GM12878 (cell line): ENCODE measurements around the gene ARHGEF1. TPM values are rescaled to one million over a fixed set of nuclear protein-coding genes. Genes with fewer than 3 reads are reported as not detected.

Experiments used
- ATAC-seq: fragments of 200-7000 bp; cut with Tn5 transposase; 3 replicates; pipeline ENCODE4 v1.9.1; 2020; ENCODE audit warnings: mild to moderate bottlenecking, moderate library complexity
- BruUV-seq: library from RNA; stranded (reverse); fragments of 400-500 nt; replicated peaks from 2 replicates; lab custom pipeline; 2021; lab: Mats Ljungman, UMichigan
- CTCF ChIA-PET: fragments of 300-600 bp; sonication (Branson Sonifier 250); formaldehyde crosslinking; extraction: SDS; loops from one replicate; lab custom pipeline; 2021; ENCODE audit warnings: inconsistent platforms; lab: Yijun Ruan, JAX
- POLR2A ChIA-PET: fragments of 350-600 bp; formaldehyde crosslinking; extraction: SDS; loops from one replicate; lab custom pipeline; 2021; ENCODE audit warnings: inconsistent platforms; lab: Charles Lee
- RAD21 ChIA-PET: fragments of 300-600 bp; sonication (Branson Sonifier 250); formaldehyde crosslinking; loops from one replicate; lab custom pipeline; 2023; ENCODE audit warnings: antibody characterized with exemption; ENCODE audit not compliant: unreplicated experiment; lab: Charles Lee
- SMC1A ChIA-PET: fragments of 300-600 bp; sonication (Branson Sonifier 250); formaldehyde crosslinking; loops from one replicate; lab custom pipeline; 2023; ENCODE audit not compliant: unreplicated experiment, uncharacterized antibody; lab: Charles Lee
- DNase-seq: peaks from one replicate; pipeline ENCODE4 v3.0.0-alpha.2; 2011; ENCODE audit warnings: low read depth, low spot score
- FAIRE-seq: peaks from 3 replicates; lab custom pipeline; 2011; peaks lifted over from hg19 to GRCh38; lab: Jason Lieb, UNC
- H2AFZ ChIP-seq: 2 replicates; pipeline ENCODE4 v1.6.0; 2011; ENCODE audit warnings: low read depth, low read length, control low read depth; ENCODE audit not compliant: control insufficient read depth
- H3K27ac ChIP-seq: 2 replicates; pipeline ENCODE4 v1.5.1; 2011; ENCODE audit warnings: control low read depth; ENCODE audit not compliant: control insufficient read depth, insufficient read depth
- H3K27me3 ChIP-seq, 2 experiments: replicated peaks in 1 of 2; 2 replicates each; pipeline versions ENCODE4 v1.6.0 to v1.6.1; 2011; ENCODE audit warnings: low read length in 1 of 2; ENCODE audit not compliant: control insufficient read depth in 2 of 2, insufficient read depth in 2 of 2
- H3K36me3 ChIP-seq, 2 experiments: 2 replicates each; pipeline ENCODE4 v1.5.1; 2011; ENCODE audit warnings: low read length in 1 of 2; ENCODE audit not compliant: control insufficient read depth in 2 of 2, insufficient read depth in 2 of 2
- H3K4me1 ChIP-seq: 2 replicates; pipeline ENCODE4 v1.6.1; 2011; ENCODE audit warnings: mild to moderate bottlenecking, low read length, moderate library complexity, mixed read lengths; ENCODE audit not compliant: control insufficient read depth, insufficient read depth
- H3K4me2 ChIP-seq: 2 replicates; pipeline ENCODE4 v1.6.0; 2011; ENCODE audit warnings: control low read depth; ENCODE audit not compliant: control insufficient read depth, insufficient read depth
- H3K4me3 ChIP-seq: fragments of 200-600 bp; sonication (generic); 2 replicates; pipeline ENCODE4 v1.5.1; 2016
- H3K79me2 ChIP-seq: 2 replicates; pipeline ENCODE4 v1.6.0; 2011; ENCODE audit warnings: low read length; ENCODE audit not compliant: control insufficient read depth, insufficient read depth
- H3K9ac ChIP-seq: 2 replicates; pipeline ENCODE4 v1.8.0; 2011; ENCODE audit warnings: low read length, control low read depth, mixed read lengths; ENCODE audit not compliant: control insufficient read depth, insufficient read depth
- H3K9me3 ChIP-seq: replicated peaks from 3 replicates; pipeline ENCODE4 v1.5.1; 2011; ENCODE audit warnings: mild to moderate bottlenecking, low read length; ENCODE audit not compliant: control insufficient read depth, insufficient read depth
- H4K20me1 ChIP-seq: 2 replicates; pipeline ENCODE4 v1.6.0; 2011; ENCODE audit not compliant: control insufficient read depth, insufficient read depth
- CREB1 ChIP-seq: IDR thresholded peaks from 2 replicates; pipeline ENCODE4 v1.6.1; 2012; ENCODE audit warnings: low read depth, mild to moderate bottlenecking, inconsistent platforms
- CREM ChIP-seq: IDR thresholded peaks from 2 replicates; pipeline ENCODE4 v1.6.1; 2014; ENCODE audit warnings: antibody characterized with exemption, low read depth
- EGR1 ChIP-seq, 2 experiments: IDR thresholded peaks; 1 replicate in 1 of 2; 2 replicates in 1 of 2; pipeline ENCODE4 v1.6.1; 2011 to 2012; ENCODE audit warnings: low read depth in 2 of 2, low read length in 2 of 2, borderline replicate concordance in 1 of 2, mild to moderate bottlenecking in 1 of 2, moderate library complexity in 1 of 2
- GATAD2B ChIP-seq: fragments of 450-650 bp; conservative IDR thresholded peaks from 2 replicates; pipeline ENCODE4 v1.6.1; 2017; ENCODE audit warnings: low read depth, mild to moderate bottlenecking, moderate library complexity
- HDGF ChIP-seq: fragments of 450-650 bp; IDR thresholded peaks from 2 replicates; pipeline ENCODE4 v1.6.1; 2016; ENCODE audit warnings: antibody characterized with exemption
- IKZF2 ChIP-seq, 2 experiments: fragments of 450-650 bp; IDR thresholded peaks; 2 replicates each; pipeline ENCODE4 v1.6.1; 2017; ENCODE audit warnings: mild to moderate bottlenecking in 2 of 2, moderate library complexity in 2 of 2
- KLF5 ChIP-seq: fragments of 450-650 bp; IDR thresholded peaks from 2 replicates; pipeline ENCODE4 v1.6.1; 2014; ENCODE audit warnings: mild to moderate bottlenecking; ENCODE audit not compliant: partially characterized antibody
- MYB ChIP-seq: fragments of 150-350 bp; IDR thresholded peaks from 2 replicates; pipeline ENCODE4 v1.6.1; 2014; ENCODE audit warnings: mild to moderate bottlenecking, low read depth, low read length, borderline replicate concordance
- NBN ChIP-seq: fragments of 450-650 bp; IDR thresholded peaks from 2 replicates; pipeline ENCODE4 v1.6.1; 2016
- NFYB ChIP-seq: IDR thresholded peaks from 2 replicates; pipeline ENCODE4 v1.6.1; 2011; ENCODE audit warnings: low read depth, mild to moderate bottlenecking, low read length, improper control_type of control experiment, moderate library complexity; ENCODE audit not compliant: insufficient read depth
- NRF1 ChIP-seq: conservative IDR thresholded peaks from 2 replicates; pipeline ENCODE4 v1.6.1; 2011; ENCODE audit warnings: mild to moderate bottlenecking, low read depth, low read length, improper control_type of control experiment
- POLR2A ChIP-seq: IDR thresholded peaks from 2 replicates; pipeline ENCODE4 v1.6.1; 2011; ENCODE audit warnings: low read depth, mild to moderate bottlenecking, low read length
- SMAD5 ChIP-seq: IDR thresholded peaks from 2 replicates; pipeline ENCODE4 v1.6.1; 2016; ENCODE audit warnings: antibody characterized with exemption, low read depth
- TCF12 ChIP-seq: IDR thresholded peaks from 2 replicates; pipeline ENCODE4 v1.6.1; 2011; ENCODE audit warnings: low read depth, mild to moderate bottlenecking, low read length
- WGBS: methylation state at CpG from one replicate; pipeline ENCODE4 v1.1.6; 2016; ENCODE audit warnings: low lambda C conversion rate; ENCODE audit not compliant: insufficient replicate concordance, insufficient coverage; ENCODE audit errors: missing lambda C conversion rate; 5-methylcytosine and 5-hydroxymethylcytosine counted together
- in situ Hi-C: fragments of 300-500 bp; cut with MboI; formaldehyde crosslinking; loops from 9 replicates; pipeline ENCODE4 v1.14.3; 2018; ENCODE audit warnings: mixed read lengths
- intact Hi-C: fragments of 100-400 bp; cut with micrococcal nuclease; formaldehyde crosslinking; loops from one replicate; pipeline ENCODE4 v1.14.2; 2022; ENCODE audit not compliant: unreplicated experiment
- polyA plus RNA-seq, 11 experiments: library from polyadenylated mRNA; depleted of rRNA in 4 of 11; unstranded in 6 of 11; stranded (reverse) in 5 of 11; fragments of >200 nt; fragmentation: Nextera tagmentation in 4 of 11; fragmentation: Illumina TruSeq in 1 of 11; extraction: Ambion mirVana in 4 of 11; extraction: Trizol in 1 of 11; gene quantifications; 1 replicate in 1 of 11; 2 replicates in 10 of 11; pipeline versions ENCODE4 v1.2.1 to v1.2.3, GENCODE V29; 2011 to 2016; ENCODE audit warnings: inconsistent platforms in 2 of 11, missing spikeins in 2 of 11, low read depth in 1 of 11
- total RNA-seq, 4 experiments: library from RNA; depleted of rRNA in 3 of 4; stranded (reverse); fragments of >200 nt in 3 of 4; fragmentation: Illumina TruSeq in 1 of 4; extraction: Trizol in 1 of 4; gene quantifications; 2 replicates each; pipeline versions ENCODE4 v1.2.1 to v1.2.3, GENCODE V29; 2013 to 2021
- TF ChIP-seq, protein P1 (sequence below): fragments of 450-650 bp; IDR thresholded peaks from 2 replicates; pipeline ENCODE4 v1.6.1; 2017; ENCODE audit warnings: low read depth, mild to moderate bottlenecking, moderate library complexity

The ARHGEF1 gene
- total and polyA plus RNA-seq, 10 of the 15 experiments (the other 5 are each of a cell fraction or from before 2014, with no cell fraction given), result 1.2 to 207 (median 53.9) TPM

DNA sequence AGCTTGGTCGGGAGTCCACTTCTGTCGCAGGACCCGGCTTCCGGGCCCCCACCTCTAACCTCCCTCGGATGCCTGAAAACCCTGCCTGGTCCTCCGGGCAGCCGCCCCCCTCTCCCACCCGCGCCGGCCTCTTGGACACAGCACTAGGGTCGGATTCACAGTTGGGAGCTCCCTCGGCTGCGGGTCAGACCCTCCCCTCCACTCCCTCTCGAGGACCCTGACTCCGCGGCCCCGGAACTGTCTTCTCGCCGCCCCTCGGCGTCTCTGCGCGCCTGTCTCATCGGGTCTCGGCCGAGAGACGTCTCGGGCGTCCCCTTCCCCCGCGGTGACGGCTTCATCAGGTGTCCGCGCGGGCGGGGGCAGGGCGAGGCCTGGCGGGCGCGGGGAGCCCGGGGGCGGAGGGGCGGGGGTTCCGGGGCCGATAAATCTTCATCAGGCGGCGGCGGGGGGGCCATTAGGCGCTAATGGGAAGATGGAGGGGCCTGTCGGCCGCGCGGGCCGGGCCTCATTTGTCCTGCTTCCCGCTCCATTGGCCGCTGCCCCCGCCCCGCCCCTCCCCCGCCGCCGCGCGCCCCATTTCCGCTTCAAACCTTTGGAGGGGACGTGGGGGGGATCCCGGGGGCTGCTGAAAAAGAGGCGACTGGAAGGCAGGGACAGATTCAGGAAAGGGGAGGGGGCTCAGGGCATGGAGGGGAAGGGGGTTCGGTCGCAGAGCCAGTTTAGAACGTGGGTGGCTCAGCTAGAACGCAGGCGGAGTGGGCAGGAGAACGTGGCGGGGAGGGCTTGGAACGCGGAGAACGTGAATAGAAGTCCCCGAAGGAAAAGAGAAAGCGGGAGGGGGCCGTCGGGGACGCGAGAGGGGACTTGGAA lies 57.1 kb downstream of the ARHGEF1 start:
- ATAC-seq (peak; percentile 60), DNase-seq (no peak), FAIRE-seq (no peak)
- in situ Hi-C loops (loop anchor here (25.0 kb wide), 1 partner anchor 1822 kb away; the partner anchor contains the start of gene SMG9), intact Hi-C loops (no loop called here)
- WGBS, result 2% methylated on average over 56 of the region's 83 CpGs
- no peaks in the 10 kb centered on the region for H4K20me1 ChIP-seq
- no peaks in the 10 kb centered on the region; a peak in 2 of 4 replicates for H3K27me3 ChIP-seq
- ChIA-PET CTCF (interaction anchor here (0.8 to 10.0 kb wide), 3 partner anchors 54 to 80 kb away, joined by 3 to 98 read pairs (median 4); partner anchors contain the start of gene RPS19), SMC1A (no interaction called here), POLR2A (interaction anchor here (0.7 to 1.3 kb wide), 2 partner anchors 10 to 66 kb away, joined by 3 read pairs; no protein-coding TSS in a partner anchor), RAD21 (interaction anchor here (0.8 kb wide), 1 partner anchor 81 kb away, joined by 3 read pairs; the partner anchor contains the start of gene RPS19)
- H3K9me3 ChIP-seq, result no peaks in the 10 kb centered on the region; the same call in 2 of the 3 replicates
- TF ChIP-seq SMAD5, result 0 out of 2 replicates have a peak, but pooled peaks have one; percentile 28
- peak; percentile 52 for TF ChIP-seq GATAD2B
- TF ChIP-seq NFYB, result no peak
- TF ChIP-seq MYB, result no peak
- TF ChIP-seq EGR1 (IDR thresholded peaks at IDR 0.05; ENCODE audit: borderline replicate concordance in 1 of 2, low read depth in 2 of 2, low read length in 2 of 2), result peak in 1 of 2 experiments; percentile 84; a peak in 1 of 3 replicates
- 0 out of 2 replicates have a peak, but pooled peaks have one; percentile 7 for TF ChIP-seq CREM
- TF ChIP-seq POLR2A, result peak; percentile 78
- TF ChIP-seq IKZF2 (IDR thresholded peaks at IDR 0.05), result peak in 1 of 2 experiments; percentile 17; a peak in 3 of 4 replicates
- TF ChIP-seq KLF5, result no peak
- TF ChIP-seq TCF12, result 0 out of 2 replicates have a peak, but pooled peaks have one; percentile 6
- TF ChIP-seq HDGF, result peak; percentile 80
- TF ChIP-seq NBN, result peak; percentile 44
- 0 out of 2 replicates have a peak, but pooled peaks have one; percentile 32 for TF ChIP-seq CREB1
- TF ChIP-seq NRF1, result no peak
- TF ChIP-seq, protein P1, sequence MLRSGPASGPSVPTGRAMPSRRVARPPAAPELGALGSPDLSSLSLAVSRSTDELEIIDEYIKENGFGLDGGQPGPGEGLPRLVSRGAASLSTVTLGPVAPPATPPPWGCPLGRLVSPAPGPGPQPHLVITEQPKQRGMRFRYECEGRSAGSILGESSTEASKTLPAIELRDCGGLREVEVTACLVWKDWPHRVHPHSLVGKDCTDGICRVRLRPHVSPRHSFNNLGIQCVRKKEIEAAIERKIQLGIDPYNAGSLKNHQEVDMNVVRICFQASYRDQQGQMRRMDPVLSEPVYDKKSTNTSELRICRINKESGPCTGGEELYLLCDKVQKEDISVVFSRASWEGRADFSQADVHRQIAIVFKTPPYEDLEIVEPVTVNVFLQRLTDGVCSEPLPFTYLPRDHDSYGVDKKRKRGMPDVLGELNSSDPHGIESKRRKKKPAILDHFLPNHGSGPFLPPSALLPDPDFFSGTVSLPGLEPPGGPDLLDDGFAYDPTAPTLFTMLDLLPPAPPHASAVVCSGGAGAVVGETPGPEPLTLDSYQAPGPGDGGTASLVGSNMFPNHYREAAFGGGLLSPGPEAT, result peak; percentile 39; the same call in 1 of the 2 replicates
- H3K27ac ChIP-seq, result peak overlapping the region; percentile 73
- peak overlapping the region; percentile 88 for H3K4me3 ChIP-seq
- H3K79me2 ChIP-seq, result no peaks in the 10 kb centered on the region
- H3K9ac ChIP-seq, result peak overlapping the region; percentile 87
- peak overlapping the region; percentile 67 for H2AFZ ChIP-seq
- peak overlapping the region; percentile 86 for H3K4me2 ChIP-seq
- BruUV-seq, result no TSS peak
- no peaks in the 10 kb centered on the region for H3K36me3 ChIP-seq
- H3K4me1 ChIP-seq, result peaks cover 33% of the 10 kb centered on the region
